Measurements from ENCODE around the gene CPO.

The CPO gene

DNA sequence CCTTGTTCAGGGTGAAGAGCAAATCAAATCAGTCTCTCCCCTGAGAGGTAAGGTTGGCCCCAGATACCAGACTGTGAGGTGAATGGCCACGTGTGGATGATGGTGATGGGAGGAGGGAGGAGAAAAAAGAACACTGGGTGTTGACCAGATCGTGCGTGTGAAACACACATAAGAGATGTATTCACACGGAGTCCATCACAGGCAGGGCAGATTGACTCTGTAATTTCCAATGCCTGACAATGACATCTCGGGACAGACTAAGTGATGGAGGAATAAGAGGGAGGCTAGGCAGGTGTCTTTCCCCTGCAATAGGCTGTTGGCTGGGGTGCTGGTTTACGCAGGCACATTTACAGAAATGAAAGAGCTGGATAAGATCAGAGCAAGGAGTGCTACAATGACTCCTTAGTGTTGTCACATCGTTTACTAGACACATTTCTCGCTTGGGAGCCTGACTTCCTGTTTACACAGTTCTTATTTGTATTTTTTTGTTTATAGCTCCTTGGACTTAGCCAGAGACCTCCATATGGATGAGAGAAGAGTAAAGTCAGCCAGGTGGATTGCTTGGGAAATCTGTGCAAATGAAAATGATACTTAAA lies 43.1 kb downstream of the CPO start:
- ATAC-seq: no peak
- TF ChIP-seq ZC3H10 (CRISPR knock-in tag; IDR thresholded peaks at IDR 0.05) (no peak), PPARA (CRISPR knock-in tag; IDR thresholded peaks at IDR 0.05; ENCODE audit: borderline replicate concordance) (no peak), ZNF565 (CRISPR knock-in tag; conservative IDR thresholded peaks at IDR 0.05; ENCODE audit: low read depth) (no peak), SNAI2 (CRISPR knock-in tag; IDR thresholded peaks at IDR 0.05) (no peak), TOX (CRISPR knock-in tag; IDR thresholded peaks at IDR 0.05; ENCODE audit: borderline replicate concordance) (no peak), ZFP30 (CRISPR knock-in tag; IDR thresholded peaks at IDR 0.05) (no peak), ZNF70 (CRISPR knock-in tag; IDR thresholded peaks at IDR 0.05) (no peak), ZNF8 (CRISPR knock-in tag; IDR thresholded peaks at IDR 0.05) (no peak), GLIS3 (CRISPR knock-in tag; IDR thresholded peaks at IDR 0.05) (no peak)
- TF ChIP-seq, protein P1, sequence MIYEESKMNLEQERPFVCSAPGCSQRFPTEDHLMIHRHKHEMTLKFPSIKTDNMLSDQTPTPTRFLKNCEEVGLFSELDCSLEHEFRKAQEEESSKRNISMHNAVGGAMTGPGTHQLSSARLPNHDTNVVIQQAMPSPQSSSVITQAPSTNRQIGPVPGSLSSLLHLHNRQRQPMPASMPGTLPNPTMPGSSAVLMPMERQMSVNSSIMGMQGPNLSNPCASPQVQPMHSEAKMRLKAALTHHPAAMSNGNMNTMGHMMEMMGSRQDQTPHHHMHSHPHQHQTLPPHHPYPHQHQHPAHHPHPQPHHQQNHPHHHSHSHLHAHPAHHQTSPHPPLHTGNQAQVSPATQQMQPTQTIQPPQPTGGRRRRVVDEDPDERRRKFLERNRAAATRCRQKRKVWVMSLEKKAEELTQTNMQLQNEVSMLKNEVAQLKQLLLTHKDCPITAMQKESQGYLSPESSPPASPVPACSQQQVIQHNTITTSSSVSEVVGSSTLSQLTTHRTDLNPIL (CRISPR knock-in tag; IDR thresholded peaks at IDR 0.05; ENCODE audit: low read depth): no peak
- TF ChIP-seq, protein P2, sequence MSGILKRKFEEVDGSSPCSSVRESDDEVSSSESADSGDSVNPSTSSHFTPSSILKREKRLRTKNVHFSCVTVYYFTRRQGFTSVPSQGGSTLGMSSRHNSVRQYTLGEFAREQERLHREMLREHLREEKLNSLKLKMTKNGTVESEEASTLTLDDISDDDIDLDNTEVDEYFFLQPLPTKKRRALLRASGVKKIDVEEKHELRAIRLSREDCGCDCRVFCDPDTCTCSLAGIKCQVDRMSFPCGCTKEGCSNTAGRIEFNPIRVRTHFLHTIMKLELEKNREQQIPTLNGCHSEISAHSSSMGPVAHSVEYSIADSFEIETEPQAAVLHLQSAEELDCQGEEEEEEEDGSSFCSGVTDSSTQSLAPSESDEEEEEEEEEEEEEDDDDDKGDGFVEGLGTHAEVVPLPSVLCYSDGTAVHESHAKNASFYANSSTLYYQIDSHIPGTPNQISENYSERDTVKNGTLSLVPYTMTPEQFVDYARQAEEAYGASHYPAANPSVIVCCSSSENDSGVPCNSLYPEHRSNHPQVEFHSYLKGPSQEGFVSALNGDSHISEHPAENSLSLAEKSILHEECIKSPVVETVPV (CRISPR knock-in tag; IDR thresholded peaks at IDR 0.05): no peak
- TF ChIP-seq, protein P3, sequence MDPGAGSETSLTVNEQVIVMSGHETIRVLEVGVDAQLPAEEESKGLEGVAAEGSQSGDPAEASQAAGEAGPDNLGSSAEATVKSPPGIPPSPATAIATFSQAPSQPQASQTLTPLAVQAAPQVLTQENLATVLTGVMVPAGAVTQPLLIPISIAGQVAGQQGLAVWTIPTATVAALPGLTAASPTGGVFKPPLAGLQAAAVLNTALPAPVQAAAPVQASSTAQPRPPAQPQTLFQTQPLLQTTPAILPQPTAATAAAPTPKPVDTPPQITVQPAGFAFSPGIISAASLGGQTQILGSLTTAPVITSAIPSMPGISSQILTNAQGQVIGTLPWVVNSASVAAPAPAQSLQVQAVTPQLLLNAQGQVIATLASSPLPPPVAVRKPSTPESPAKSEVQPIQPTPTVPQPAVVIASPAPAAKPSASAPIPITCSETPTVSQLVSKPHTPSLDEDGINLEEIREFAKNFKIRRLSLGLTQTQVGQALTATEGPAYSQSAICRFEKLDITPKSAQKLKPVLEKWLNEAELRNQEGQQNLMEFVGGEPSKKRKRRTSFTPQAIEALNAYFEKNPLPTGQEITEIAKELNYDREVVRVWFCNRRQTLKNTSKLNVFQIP (CRISPR knock-in tag; IDR thresholded peaks at IDR 0.05; ENCODE audit: borderline replicate concordance, low read depth): no peak

DNA sequence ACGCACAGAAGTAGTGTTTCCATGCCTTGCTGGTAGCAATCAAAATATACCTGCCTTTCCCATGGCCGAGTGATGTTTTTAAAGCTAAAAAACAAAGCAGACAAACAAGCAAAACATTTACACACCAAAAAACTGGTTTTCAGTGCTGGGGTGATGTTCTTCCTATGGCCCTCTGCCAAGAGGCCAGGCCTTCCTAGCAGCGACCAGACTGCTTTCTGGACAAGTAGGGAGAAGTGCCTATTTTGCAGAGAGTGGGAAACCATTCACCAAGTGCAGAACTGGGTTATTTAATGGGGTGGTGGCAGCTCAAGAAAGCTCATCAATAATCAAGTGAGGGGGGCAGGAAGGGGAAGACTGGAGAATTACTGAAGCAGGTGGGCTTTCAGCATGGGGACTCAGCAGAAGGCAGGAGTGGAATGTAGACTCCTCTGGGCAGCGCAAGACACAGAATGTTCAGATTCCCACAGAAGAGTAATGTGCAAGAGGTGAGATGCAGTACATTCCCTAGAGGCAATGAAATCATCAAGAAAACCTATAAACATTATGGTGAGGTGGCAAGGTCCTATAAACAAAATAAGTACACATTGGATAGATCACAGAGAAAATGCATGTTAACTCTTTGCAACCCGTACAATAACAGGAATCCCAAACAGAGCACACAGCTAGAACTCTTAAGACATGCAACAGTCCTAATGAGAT lies 44.0 kb downstream of the CPO start:
- no peak; the same call in 2 of the 3 replicates for ATAC-seq
- TF ChIP-seq, protein P1 (CRISPR knock-in tag; IDR thresholded peaks at IDR 0.05; ENCODE audit: low read depth): no peak
- no peak for TF ChIP-seq CSDC2 (CRISPR knock-in tag; IDR thresholded peaks at IDR 0.05)

DNA sequence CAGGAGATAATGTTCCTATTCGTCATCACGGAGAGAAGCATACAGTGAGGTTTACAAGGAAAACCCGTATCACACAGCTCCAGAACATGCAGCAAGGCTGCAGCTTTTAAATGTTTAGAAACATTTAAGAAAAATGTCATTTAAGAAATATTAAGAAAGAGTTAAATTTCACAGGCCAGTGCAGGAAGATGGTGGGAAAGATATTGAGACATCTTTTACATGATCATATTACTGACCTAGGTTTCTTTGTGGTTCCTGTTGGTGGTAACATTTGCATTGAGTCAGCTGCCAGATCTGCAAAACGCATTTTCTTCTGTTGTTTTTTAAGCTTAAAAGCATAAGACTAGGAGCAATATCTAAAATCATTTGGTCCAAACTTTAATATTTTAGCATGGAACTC lies 44.9 kb downstream of the CPO start:
- TF ChIP-seq PPARA (CRISPR knock-in tag; IDR thresholded peaks at IDR 0.05; ENCODE audit: borderline replicate concordance): no peak
- no peak for TF ChIP-seq BACH2 (CRISPR knock-in tag; IDR thresholded peaks at IDR 0.05; ENCODE audit: borderline replicate concordance)
- no peak for TF ChIP-seq TCF4 (CRISPR knock-in tag; IDR thresholded peaks at IDR 0.05; ENCODE audit: borderline replicate concordance)
- TF ChIP-seq, protein P1 (CRISPR knock-in tag; IDR thresholded peaks at IDR 0.05; ENCODE audit: low read depth): no peak
- TF ChIP-seq ZNF8 (CRISPR knock-in tag; IDR thresholded peaks at IDR 0.05): no peak
- ATAC-seq: no peak

DNA sequence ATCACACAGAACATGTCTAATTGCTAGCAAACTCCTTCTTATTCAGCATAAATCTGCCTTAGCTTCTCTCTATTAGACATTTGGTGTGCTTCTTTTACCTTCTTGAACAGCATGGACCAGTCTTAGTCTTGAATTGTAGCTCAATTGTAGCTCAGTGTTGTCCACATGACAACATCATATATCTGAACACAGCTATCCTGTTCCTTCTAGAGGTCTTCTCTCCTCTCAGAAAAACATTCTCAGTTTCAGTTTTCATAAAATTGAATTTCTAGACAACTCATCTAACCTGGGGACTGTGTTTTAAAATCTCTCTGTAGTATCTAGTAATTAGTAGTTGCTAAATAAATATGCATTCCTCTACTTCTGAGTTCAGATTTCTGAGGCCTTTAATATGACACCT lies 47.6 kb downstream of the CPO start:
- no peak for TF ChIP-seq ISL1 (CRISPR knock-in tag; IDR thresholded peaks at IDR 0.05)
- TF ChIP-seq PPARA (CRISPR knock-in tag; IDR thresholded peaks at IDR 0.05; ENCODE audit: borderline replicate concordance): no peak
- TF ChIP-seq RARB (CRISPR knock-in tag; IDR thresholded peaks at IDR 0.05): no peak
- no peak for TF ChIP-seq ZNF70 (CRISPR knock-in tag; IDR thresholded peaks at IDR 0.05)
- TF ChIP-seq ZFP30 (CRISPR knock-in tag; IDR thresholded peaks at IDR 0.05): no peak
- no peak for TF ChIP-seq ZC3H10 (CRISPR knock-in tag; IDR thresholded peaks at IDR 0.05)

DNA sequence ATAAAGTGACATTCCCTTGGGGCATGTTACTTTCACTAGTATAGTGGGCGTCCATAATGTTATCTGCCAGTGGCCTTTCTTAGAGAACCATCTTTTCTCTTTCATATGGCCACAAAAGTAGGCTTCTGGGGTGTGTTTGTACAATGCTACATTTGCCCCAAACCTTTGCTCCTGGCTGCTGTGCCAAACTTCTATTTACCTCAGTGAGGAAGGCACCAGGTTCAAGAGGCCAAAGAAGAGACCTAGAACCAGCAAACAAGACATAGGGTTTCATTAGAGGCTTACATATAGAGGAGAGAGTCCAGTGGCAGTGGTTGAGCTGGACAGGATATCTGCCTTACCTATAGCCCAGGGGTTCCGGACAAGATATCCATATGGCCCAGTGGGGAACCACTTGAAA lies 48.5 kb downstream of the CPO start:
- no peak for ATAC-seq
- no peak for TF ChIP-seq CSDC2 (CRISPR knock-in tag; IDR thresholded peaks at IDR 0.05)
- TF ChIP-seq ZNF565 (CRISPR knock-in tag; conservative IDR thresholded peaks at IDR 0.05; ENCODE audit: low read depth): no peak
- TF ChIP-seq ISL1 (CRISPR knock-in tag; IDR thresholded peaks at IDR 0.05): no peak
- no peak for TF ChIP-seq ZC3H10 (CRISPR knock-in tag; IDR thresholded peaks at IDR 0.05)

More for the DNA sequence above, 47.6 kb downstream of the CPO start:
- ATAC-seq: no peak

All from SK-N-SH treated with all-trans-retinoic acid at 6 μM for 48 hours (cell line).